K562 (cell line): ENCODE results near the gene CENPA. TPM values are rescaled to one million over a fixed set of nuclear protein-coding genes. Genes with fewer than 3 reads are reported as not detected.

Source experiments
- ARID1B ChIP-seq: fragments of 450-650 bp; IDR thresholded peaks from 2 replicates; pipeline ENCODE4 v1.6.1; 2016; ENCODE audit warnings: antibody characterized with exemption, mild to moderate bottlenecking, inconsistent platforms
- CREM ChIP-seq: IDR thresholded peaks from 2 replicates; pipeline ENCODE4 v1.6.1; 2014; ENCODE audit warnings: antibody characterized with exemption, low read depth
- EWSR1 ChIP-seq: fragments of 450-650 bp; IDR thresholded peaks from 2 replicates; pipeline ENCODE4 v1.6.1; 2018; ENCODE audit warnings: borderline replicate concordance, mild to moderate bottlenecking, low read depth, moderate library complexity; ENCODE audit not compliant: partially characterized antibody
- GTF2E2 ChIP-seq: fragments of 200-800 bp; sonication (Bioruptor generic); IDR thresholded peaks from 2 replicates; pipeline ENCODE4 v1.6.1; 2016; ENCODE audit warnings: missing genetic modification characterization, missing compliant biosample characterization
- HDAC1 ChIP-seq, 2 experiments: fragments of 450-650 bp; IDR thresholded peaks; 2 replicates each; pipeline ENCODE4 v1.6.1; 2016 to 2017; ENCODE audit warnings: inconsistent platforms in 1 of 2, mild to moderate bottlenecking in 1 of 2, moderate library complexity in 1 of 2
- ILF3 ChIP-seq: fragments of 450-650 bp; IDR thresholded peaks from 2 replicates; pipeline ENCODE4 v1.6.1; 2018; ENCODE audit warnings: antibody characterized with exemption, mild to moderate bottlenecking, moderate library complexity, borderline replicate concordance
- L3MBTL2 ChIP-seq: fragments of 450-650 bp; IDR thresholded peaks from 2 replicates; pipeline ENCODE4 v1.6.1; 2016; ENCODE audit warnings: mild to moderate bottlenecking, moderate library complexity
- MEIS2 ChIP-seq: fragments of 450-650 bp; IDR thresholded peaks from 2 replicates; pipeline ENCODE4 v1.6.1; 2014; ENCODE audit warnings: mild to moderate bottlenecking; ENCODE audit not compliant: partially characterized antibody
- PATZ1 ChIP-seq: fragments of 250-450 bp; sonication (Bioruptor Pico); IDR thresholded peaks from 2 replicates; pipeline ENCODE4 v1.5.0; 2020; ENCODE audit warnings: mild to moderate bottlenecking, borderline replicate concordance
- RCOR1 ChIP-seq, 2 experiments: IDR thresholded peaks; 2 replicates each; pipeline ENCODE4 v1.6.1; 2012; ENCODE audit warnings: low read depth in 2 of 2, low read length in 2 of 2, borderline replicate concordance in 1 of 2, improper control_type of control experiment in 1 of 2
- RFX5 ChIP-seq: IDR thresholded peaks from 2 replicates; pipeline ENCODE4 v1.6.1; 2011; ENCODE audit warnings: low read depth, mild to moderate bottlenecking, improper control_type of control experiment, low read length
- SAP30 ChIP-seq: fragments of 200-600 bp; sonication (generic); IDR thresholded peaks from 2 replicates; pipeline ENCODE4 v1.6.1; 2012; ENCODE audit warnings: borderline replicate concordance, low read depth, mild to moderate bottlenecking, moderate library complexity, low read length, control low read depth, inconsistent platforms; ENCODE audit not compliant: insufficient read depth, poor library complexity, severe bottlenecking
- SMARCB1 ChIP-seq: IDR thresholded peaks from 2 replicates; pipeline ENCODE4 v1.6.1; 2011; ENCODE audit warnings: improper control_type of control experiment, low read depth; ENCODE audit not compliant: insufficient read length
- THAP7 ChIP-seq: fragments of 250-450 bp; sonication (Bioruptor Pico); IDR thresholded peaks from 2 replicates; pipeline ENCODE4 v1.5.0; 2021
- ZBTB9 ChIP-seq: fragments of 450-650 bp; formaldehyde crosslinking; IDR thresholded peaks from 2 replicates; pipeline ENCODE4 v1.4.0; 2020; ENCODE audit warnings: mild to moderate bottlenecking, moderate library complexity
- ZNF143 ChIP-seq: sonication (generic); formaldehyde crosslinking; IDR thresholded peaks from 2 replicates; pipeline ENCODE4 v1.9.0; 2022; ENCODE audit warnings: mild to moderate bottlenecking, missing genetic modification reagents
- ZNF146 ChIP-seq: IDR thresholded peaks from one replicate; pipeline ENCODE4 v1.6.1; 2018; ENCODE audit warnings: missing compliant biosample characterization; ENCODE audit not compliant: unreplicated experiment
- ZNF589 ChIP-seq: fragments of 200-800 bp; sonication (Bioruptor generic); IDR thresholded peaks from 2 replicates; pipeline ENCODE4 v1.6.1; 2016; ENCODE audit warnings: low read depth, missing genetic modification characterization, missing compliant biosample characterization
- ZNF655 ChIP-seq: fragments of 250-450 bp; sonication (Bioruptor Pico); IDR thresholded peaks from 2 replicates; pipeline ENCODE4 v1.5.0; 2021
- polyA plus RNA-seq, 8 experiments: library from polyadenylated mRNA; depleted of rRNA in 4 of 8; stranded (reverse) in 5 of 8; unstranded in 3 of 8; fragments of >200 nt; fragmentation: Nextera tagmentation in 2 of 8; fragmentation: Illumina TruSeq in 1 of 8; extraction: Ambion mirVana in 2 of 8; extraction: Trizol in 1 of 8; gene quantifications; 2 replicates each; pipeline versions ENCODE4 v1.2.1 to v1.2.3, GENCODE V29; 2011 to 2014; ENCODE audit warnings: inconsistent platforms in 1 of 8, missing spikeins in 1 of 8
- total RNA-seq, 7 experiments: library from RNA; depleted of rRNA in 6 of 7; stranded (reverse); fragments of >200 nt in 6 of 7; fragmentation: Illumina TruSeq in 2 of 7; extraction: Trizol in 2 of 7; gene quantifications; 2 replicates each; pipeline versions ENCODE4 v1.2.1 to v1.2.3, GENCODE V29; 2011 to 2021; ENCODE audit warnings: low replicate concordance in 1 of 7
- TF ChIP-seq, protein P1 (sequence below): sonication (generic); formaldehyde crosslinking; IDR thresholded peaks from 2 replicates; pipeline ENCODE4 v1.8.0; 2023; ENCODE audit warnings: mild to moderate bottlenecking, missing genetic modification reagents

Gene CENPA
- total and polyA plus RNA-seq, 9 of the 15 experiments (the other 6 are each of a cell fraction or from before 2014, with no cell fraction given) = 11.3 to 61.7 (median 44.7) TPM

- TF ChIP-seq ZBTB9 (CRISPR knock-in tag) (peak; percentile 87), THAP7 (CRISPR knock-in tag) (no peak), RCOR1 (IDR thresholded peaks at IDR 0.05; ENCODE audit: borderline replicate concordance in 1 of 2, low read depth in 2 of 2, low read length in 2 of 2) (peak in 1 of 2 experiments; percentile 80; a peak in 2 of 4 replicates), ZNF143 (CRISPR knock-in tag) (no peak), RFX5 (no peak), ZNF146 (CRISPR knock-in tag) (no peak), ZNF589 (CRISPR knock-in tag) (peak; percentile 98), PATZ1 (CRISPR knock-in tag) (no peak), ARID1B (peak; percentile 78), EWSR1 (no peak), L3MBTL2 (peak; percentile 64; the same call in 1 of the 2 replicates), MEIS2 (peak; percentile 43), HDAC1 (IDR thresholded peaks at IDR 0.05) (no peak), SAP30 (no peak), ILF3 (no peak), CREM (peak; percentile 66), SMARCB1 (no peak), ZNF655 (CRISPR knock-in tag) (no peak), GTF2E2 (tag) (peak; percentile 65)
- TF ChIP-seq, protein P1, sequence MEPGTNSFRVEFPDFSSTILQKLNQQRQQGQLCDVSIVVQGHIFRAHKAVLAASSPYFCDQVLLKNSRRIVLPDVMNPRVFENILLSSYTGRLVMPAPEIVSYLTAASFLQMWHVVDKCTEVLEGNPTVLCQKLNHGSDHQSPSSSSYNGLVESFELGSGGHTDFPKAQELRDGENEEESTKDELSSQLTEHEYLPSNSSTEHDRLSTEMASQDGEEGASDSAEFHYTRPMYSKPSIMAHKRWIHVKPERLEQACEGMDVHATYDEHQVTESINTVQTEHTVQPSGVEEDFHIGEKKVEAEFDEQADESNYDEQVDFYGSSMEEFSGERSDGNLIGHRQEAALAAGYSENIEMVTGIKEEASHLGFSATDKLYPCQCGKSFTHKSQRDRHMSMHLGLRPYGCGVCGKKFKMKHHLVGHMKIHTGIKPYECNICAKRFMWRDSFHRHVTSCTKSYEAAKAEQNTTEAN (CRISPR knock-in tag) = no peak
Observed at GRCh38 chr2:26757873-26758789, 27.7 kb upstream of the CENPA start (continued).
